Ascending aorta (tissue), 2 donors: Measurements from ENCODE around the gene FEZ2. TPM values are rescaled to one million over a fixed set of nuclear protein-coding genes. Genes with fewer than 3 reads are reported as not detected.

Experiments
- DNase-seq, 2 donors: peaks; one replicate each; pipeline ENCODE4 v3.0.0-alpha.2; 2019; ENCODE audit warnings: low spot score in 2 of 2
- H3K27ac ChIP-seq, 2 donors: fragments of 200-600 bp; sonication (generic); one replicate each; pipeline ENCODE4 v1.5.1; 2016 to 2017; ENCODE audit warnings: mild to moderate bottlenecking in 1 of 2
- H3K27me3 ChIP-seq: fragments of 200-600 bp; sonication (generic); one replicate; pipeline ENCODE4 v1.5.1; 2017
- H3K36me3 ChIP-seq, 2 donors: fragments of 200-600 bp; sonication (generic); one replicate each; pipeline ENCODE4 v1.5.1; 2016
- H3K4me1 ChIP-seq, 2 donors: fragments of 200-600 bp; sonication (generic); one replicate each; pipeline ENCODE4 v1.5.1; 2016 to 2017; ENCODE audit warnings: mild to moderate bottlenecking in 1 of 2
- H3K4me3 ChIP-seq, 2 donors: fragments of 200-600 bp; sonication (generic); one replicate each; pipeline ENCODE4 v1.5.1; 2016 to 2017; ENCODE audit warnings: mild to moderate bottlenecking in 1 of 2
- H3K9me3 ChIP-seq, 2 donors: fragments of 200-600 bp; sonication (generic); one replicate each; pipeline ENCODE4 v1.5.1; 2016
- intact Hi-C: fragments of 100-400 bp; cut with DNase I; formaldehyde crosslinking; loops from one replicate; pipeline ENCODE4 v1.15.1; 2023
- total RNA-seq: library from RNA; depleted of rRNA; stranded (reverse); fragments of >200 nt; gene quantifications from one replicate; pipeline ENCODE4 v1.1.0, GENCODE V29; 2016
- TF ChIP-seq, protein P1 (sequence below), 3 experiments: fragments of 200-600 bp in 2 of 3; fragments of 450-650 bp in 1 of 3; sonication (generic) in 2 of 3; IDR thresholded peaks; one replicate each; pipeline ENCODE4 v1.5.1; 2016 to 2019; ENCODE audit warnings: antibody characterized with exemption in 3 of 3, mild to moderate bottlenecking in 1 of 3, moderate library complexity in 1 of 3

FEZ2 gene
- total RNA-seq, 1 donor from 2014 or later: 31.8 TPM

DNA sequence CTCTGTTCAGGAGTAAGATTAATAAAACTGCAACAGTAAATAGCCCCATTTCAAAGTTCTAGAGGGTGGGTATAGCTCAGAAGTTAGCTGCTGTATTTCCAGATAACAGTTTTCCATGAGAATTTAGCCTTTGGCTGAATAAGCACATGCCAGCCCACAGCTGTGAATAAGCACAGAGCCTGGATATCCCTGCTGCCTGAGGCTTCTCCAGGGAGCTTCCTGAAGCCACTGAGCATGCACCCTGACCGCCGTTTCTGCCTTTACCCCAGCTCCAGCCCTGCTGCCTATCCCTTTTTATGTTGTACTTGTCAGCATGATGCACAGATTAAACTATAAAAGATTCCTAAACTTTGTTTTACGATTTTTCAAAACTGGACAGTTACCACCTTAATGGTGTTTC, 85.3 kb downstream of the FEZ2 start:
- peak overlapping the region; percentile 29 to 55 for H3K27ac ChIP-seq
- no peak overlapping the region for H3K4me3 ChIP-seq
- H3K9me3 ChIP-seq: no peaks in the 10 kb centered on the region
- no peak for DNase-seq
- intact Hi-C loops: no loop called here
- H3K4me1 ChIP-seq: peaks cover 0 to 4% of the 10 kb centered on the region in 2 donors
- peaks cover 55 to 78% of the 10 kb centered on the region in 2 donors for H3K36me3 ChIP-seq
- no peaks in the 10 kb centered on the region for H3K27me3 ChIP-seq
- TF ChIP-seq, protein P1, sequence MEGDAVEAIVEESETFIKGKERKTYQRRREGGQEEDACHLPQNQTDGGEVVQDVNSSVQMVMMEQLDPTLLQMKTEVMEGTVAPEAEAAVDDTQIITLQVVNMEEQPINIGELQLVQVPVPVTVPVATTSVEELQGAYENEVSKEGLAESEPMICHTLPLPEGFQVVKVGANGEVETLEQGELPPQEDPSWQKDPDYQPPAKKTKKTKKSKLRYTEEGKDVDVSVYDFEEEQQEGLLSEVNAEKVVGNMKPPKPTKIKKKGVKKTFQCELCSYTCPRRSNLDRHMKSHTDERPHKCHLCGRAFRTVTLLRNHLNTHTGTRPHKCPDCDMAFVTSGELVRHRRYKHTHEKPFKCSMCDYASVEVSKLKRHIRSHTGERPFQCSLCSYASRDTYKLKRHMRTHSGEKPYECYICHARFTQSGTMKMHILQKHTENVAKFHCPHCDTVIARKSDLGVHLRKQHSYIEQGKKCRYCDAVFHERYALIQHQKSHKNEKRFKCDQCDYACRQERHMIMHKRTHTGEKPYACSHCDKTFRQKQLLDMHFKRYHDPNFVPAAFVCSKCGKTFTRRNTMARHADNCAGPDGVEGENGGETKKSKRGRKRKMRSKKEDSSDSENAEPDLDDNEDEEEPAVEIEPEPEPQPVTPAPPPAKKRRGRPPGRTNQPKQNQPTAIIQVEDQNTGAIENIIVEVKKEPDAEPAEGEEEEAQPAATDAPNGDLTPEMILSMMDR (IDR thresholded peaks at IDR 0.05): no peak

DNA sequence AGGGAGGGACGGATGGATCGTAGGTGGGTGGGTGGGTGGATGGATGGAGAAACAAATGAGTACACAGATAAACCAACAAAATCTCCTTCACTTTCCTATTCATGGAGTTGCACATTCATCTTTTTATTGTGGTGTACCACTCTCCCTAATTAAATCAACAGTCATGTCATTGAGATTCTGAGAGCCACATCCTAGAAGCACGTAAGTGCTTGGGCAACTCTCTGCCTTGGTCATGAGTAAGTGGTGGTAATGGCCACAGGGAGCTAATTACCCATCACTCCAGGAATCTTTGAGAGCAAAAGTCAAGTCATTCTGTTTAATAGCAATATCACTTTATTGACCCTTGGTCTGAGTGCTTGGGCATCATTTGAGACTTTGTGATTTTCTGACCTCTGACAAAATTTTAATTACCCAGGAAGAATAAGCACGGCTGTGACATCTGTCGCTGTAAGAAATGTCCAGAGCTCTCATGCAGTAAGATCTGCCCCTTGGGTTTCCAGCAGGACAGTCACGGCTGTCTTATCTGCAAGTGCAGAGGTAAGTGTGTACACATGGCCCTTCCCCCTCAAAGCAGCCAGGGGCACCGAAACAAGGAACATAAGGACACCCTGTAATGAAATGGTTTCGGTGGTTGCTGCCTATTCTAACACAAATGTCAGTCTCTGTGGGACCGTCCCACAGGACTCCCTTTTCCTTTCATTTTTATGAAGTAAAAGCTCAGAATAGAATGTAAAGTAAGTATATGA, 85.9 kb downstream of the FEZ2 start:
- TF ChIP-seq, protein P1 (IDR thresholded peaks at IDR 0.05): no peak
- Histone ChIP-seq H3K27ac (peak overlapping the region; percentile 29 to 55), H3K27me3 (no peaks in the 10 kb centered on the region), H3K4me1 (peaks cover 0 to 4% of the 10 kb centered on the region in 2 donors), H3K9me3 (no peaks in the 10 kb centered on the region), H3K4me3 (no peak overlapping the region), H3K36me3 (peaks cover 51 to 71% of the 10 kb centered on the region in 2 donors)
- no peak for DNase-seq
- intact Hi-C loops: no loop called here

DNA sequence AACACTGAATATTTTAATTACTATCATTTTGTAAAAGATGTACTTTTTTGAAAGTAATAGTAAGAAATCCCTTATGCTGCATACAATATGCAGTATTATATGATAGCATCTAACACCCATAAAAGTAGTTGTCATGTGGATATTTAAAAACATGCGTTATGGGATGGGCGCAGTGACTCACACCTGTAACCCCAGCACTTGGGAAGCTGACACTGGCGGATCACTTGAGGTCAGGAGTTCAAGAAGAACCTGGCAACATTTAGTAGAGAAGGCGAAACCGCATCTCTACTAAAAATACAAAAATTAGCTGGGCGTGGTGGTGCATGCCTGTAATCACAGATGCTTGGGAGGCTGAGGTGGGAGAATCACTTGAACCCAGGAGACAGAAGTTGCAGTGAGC, 88.9 kb downstream of the FEZ2 start:
- H3K4me3 ChIP-seq: no peak overlapping the region
- TF ChIP-seq, protein P1 (IDR thresholded peaks at IDR 0.05): no peak
- DNase-seq: no peak
- no peaks in the 10 kb centered on the region for H3K9me3 ChIP-seq
- intact Hi-C loops: no loop called here
- peaks cover 0 to 4% of the 10 kb centered on the region in 2 donors for H3K4me1 ChIP-seq
- H3K36me3 ChIP-seq: peaks cover 29 to 65% of the 10 kb centered on the region in 2 donors
- H3K27me3 ChIP-seq: no peaks in the 10 kb centered on the region
- no peak overlapping the region for H3K27ac ChIP-seq

DNA sequence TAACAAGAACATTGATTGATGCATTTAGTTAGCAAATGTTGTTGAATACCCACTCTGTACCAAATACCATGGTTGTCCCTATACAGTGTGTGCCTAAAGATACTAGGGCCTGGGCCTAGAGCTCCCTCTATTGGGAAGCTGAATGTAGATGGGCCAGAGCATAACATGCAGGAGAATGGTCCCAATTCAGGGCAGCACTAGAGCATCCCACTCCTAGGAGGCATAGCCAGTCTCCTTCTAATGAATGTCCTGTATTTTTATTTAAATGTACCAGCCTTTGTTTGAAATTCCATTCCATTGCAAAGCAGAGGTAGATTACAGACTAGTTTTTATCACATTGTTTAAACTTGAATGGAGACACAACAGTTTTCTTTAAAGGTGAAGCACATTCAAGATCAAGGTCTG, 90.6 kb downstream of the FEZ2 start:
- H3K36me3 ChIP-seq: peaks cover 23 to 58% of the 10 kb centered on the region in 2 donors
- no peak overlapping the region for H3K4me3 ChIP-seq
- H3K27me3 ChIP-seq: no peaks in the 10 kb centered on the region
- intact Hi-C loops: loop anchor here (1.0 kb wide), 1 partner anchor 152 kb away; the partner anchor contains the start of gene CRIM1
- H3K9me3 ChIP-seq: no peaks in the 10 kb centered on the region
- H3K27ac ChIP-seq: no peak overlapping the region
- peaks cover 0 to 4% of the 10 kb centered on the region in 2 donors for H3K4me1 ChIP-seq
- TF ChIP-seq, protein P1 (IDR thresholded peaks at IDR 0.05): peak; percentile 52 to 81 (median 54)
- no peak for DNase-seq

Other genes with a start within 250 kb of the FEZ2 start
- gene CRIM1, start 242.4 kb downstream of the FEZ2 start, total RNA-seq: 273 TPM
- gene VIT, start 98.5 kb upstream of the FEZ2 start, total RNA-seq: 8.1 TPM